GM11168 (cell line): ENCODE results near the gene ALCAM.
"Not testable (repeated sequence)": the region's sequence is repeated elsewhere in the genome, so short reads cannot be mapped to it uniquely, and the experiment has no call there.

Experiments
- in situ Hi-C: fragments of 300-500 bp; cut with MboI; formaldehyde crosslinking; loops from one replicate; pipeline ENCODE4 v1.12.0; 2022; ENCODE audit warnings: low sequenced_read_pairs; ENCODE audit not compliant: unreplicated experiment

Gene ALCAM

DNA sequence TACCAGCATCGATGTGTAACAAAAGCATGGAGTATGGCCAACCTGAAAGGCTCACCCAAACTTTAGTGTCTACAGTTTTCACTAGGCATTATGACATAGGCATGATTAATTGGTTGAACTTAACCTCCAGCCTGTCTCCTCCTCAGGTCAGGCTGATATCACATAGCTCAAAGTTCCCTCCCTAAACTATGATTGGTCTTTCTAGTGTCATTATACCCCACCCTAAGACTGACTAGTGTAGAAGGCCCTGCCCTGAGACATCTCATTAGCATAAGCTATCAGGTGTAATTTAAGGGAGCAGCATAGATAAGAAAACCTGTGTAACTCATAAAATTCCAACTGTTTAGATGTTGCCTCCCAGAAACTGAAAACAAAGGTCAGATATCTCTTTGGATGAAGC is 195.2 kb downstream of the ALCAM start:
- in situ Hi-C loops, result no loop called here

DNA sequence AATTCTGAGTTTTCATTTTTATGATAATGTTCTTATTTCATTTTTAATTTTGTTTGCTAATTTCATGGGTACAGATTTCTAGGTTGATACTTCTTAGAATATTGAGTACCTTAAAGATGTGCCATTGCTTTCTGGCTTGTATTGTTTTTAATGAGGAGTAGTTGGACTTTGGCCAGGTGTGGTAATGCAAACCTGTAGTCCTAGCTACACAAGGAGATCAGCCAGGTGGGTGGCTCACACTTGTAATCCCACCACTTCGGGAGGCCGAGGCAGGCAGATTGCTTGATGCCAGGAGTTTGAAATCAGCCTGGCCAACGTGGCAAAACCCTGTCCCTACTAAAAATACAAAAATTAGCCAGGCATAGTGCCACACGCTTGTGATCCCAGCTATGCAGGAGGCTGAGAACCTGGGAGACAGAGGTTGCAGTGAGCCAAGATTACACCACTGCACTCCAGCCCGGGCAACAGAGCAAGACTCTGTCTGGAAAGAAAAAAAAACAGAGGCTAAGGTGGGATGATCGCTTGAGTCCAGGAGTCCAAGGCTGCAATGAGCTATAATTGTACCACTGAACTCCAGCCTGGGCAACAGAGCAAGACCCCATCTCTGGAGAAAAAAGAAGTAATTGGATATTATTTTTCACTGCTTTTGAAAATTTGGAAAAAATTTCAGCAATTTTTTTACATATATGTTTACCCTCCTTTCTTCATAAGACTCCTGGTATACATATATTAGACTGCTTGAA is 198.0 kb downstream of the ALCAM start:
- in situ Hi-C loops, result no loop called here

- in situ Hi-C loops, result no loop called here
These were observed 204.3 kb downstream of the ALCAM start for GRCh38 chr3:105571005-105571404.

GRCh38 chr3:105572501-105572900 is 205.8 kb downstream of the ALCAM start:
- in situ Hi-C loops, result no loop called here

GRCh38 chr3:105579439-105579838 is 212.7 kb downstream of the ALCAM start:
- in situ Hi-C loops, result no loop called here

DNA sequence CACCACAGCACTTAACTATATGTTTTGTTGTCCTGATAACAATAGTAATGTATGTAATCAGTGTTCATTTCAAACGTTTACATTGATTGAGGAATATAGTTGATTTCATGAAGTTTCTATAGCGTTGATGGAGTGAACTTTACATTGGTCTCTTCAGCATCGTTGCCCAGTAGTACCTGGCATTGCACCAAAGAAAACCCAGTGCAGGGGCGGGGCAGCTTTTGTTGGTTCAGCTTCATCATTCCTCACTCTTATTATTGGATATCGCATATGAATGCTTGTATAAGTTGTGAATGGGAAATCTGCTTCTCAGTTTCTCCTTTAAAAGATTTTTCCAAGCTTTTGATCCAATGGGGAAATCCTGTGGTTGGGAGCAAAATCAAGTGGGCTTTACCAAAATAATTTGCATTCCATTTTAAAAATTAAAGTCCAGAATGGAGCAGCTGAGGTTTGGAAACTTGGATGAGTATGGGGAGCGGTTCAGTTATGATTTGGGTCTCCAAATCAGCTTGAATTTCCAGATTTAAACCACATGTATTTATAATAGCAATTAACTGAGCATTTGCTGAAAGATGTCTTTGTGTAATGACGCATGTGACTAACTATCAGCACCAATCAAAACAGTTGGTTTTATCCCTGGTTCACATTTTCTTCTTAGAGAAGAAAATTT is 213.7 kb downstream of the ALCAM start:
- in situ Hi-C loops, result no loop called here

GRCh38 chr3:105582015-105582414 is 215.3 kb downstream of the ALCAM start:
- in situ Hi-C loops, result no loop called here

GRCh38 chr3:105584003-105584790 is 217.5 kb downstream of the ALCAM start:
- in situ Hi-C loops, result no loop called here

DNA sequence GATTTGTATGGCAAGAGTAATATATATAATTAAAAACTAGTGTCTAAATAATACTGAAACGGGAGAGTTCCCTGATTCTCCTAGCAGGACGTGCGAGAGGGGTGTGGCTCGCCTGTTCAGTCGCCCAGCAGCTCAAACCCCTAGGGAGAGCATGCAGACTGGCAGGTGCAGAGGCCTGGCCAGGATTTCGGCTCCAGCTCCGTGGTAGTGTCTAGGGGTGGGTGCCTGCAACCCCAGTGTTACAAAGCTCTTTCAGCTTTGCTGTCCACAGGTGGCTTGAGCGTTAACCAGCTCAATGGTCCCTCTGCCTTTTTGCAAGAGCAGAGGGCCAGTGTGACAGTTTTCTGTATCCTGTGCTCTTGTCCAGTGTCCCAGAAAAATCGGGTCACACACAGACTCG is 226.6 kb downstream of the ALCAM start:
- in situ Hi-C loops, result no loop called here

DNA sequence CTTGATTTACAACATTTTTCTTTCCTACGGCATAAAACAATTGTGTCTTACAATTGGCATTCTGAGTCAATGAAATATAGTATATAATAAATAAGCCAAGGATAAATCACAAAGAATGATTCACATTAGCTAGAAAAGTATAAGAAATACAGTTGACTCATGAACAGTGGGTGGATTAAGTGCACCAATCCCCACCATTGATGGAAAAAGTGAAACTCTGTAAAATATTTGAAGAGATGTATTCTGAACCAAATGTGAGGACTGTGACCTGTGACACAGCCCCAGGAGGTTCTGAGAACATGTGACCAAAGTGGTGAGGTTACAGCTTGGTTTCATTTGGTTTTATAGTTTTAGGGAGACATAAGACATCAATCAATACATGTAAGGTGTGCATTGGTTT is 227.5 kb downstream of the ALCAM start:
- in situ Hi-C loops, result no loop called here

DNA sequence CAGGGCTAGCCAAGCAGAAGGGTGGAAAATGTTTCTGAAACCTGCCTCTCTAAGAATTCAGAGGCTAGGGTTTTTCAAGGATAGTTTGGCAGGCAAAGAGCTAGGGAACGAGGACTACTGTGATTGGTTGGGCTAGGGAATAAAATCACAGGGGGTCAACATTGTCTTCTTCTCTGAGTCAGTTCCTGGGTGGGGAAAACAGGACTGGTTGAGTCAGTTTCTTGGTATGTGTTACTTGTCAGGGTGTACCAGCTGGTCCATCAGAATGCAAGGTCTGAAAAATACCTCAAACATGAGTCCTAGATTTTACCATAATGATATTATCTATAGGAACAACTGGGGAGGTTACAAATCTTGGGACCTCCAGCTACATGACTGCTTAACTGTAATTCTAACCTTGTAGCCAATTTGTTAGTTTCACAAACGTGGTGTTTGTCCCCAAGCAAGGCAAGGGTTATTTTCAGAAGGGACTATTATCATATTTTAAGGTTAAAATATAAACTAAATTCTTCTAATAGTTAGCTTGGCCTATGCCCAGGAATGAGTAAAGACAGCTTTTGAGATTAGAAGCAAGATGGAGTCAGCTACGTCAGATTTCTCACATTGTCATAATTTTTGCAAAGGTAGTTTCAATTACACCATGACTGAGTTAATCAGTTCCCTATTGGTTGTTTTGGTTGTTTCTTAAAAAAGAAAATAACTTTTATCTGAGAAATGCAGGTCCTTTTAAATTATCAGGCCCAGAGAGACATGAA is 231.5 kb downstream of the ALCAM start:
- in situ Hi-C loops, result no loop called here

GRCh38 chr3:105599350-105599749 is 232.6 kb downstream of the ALCAM start:
- in situ Hi-C loops, result no loop called here

- in situ Hi-C loops, result not testable (repeated sequence)
These were observed 235.0 kb downstream of the ALCAM start for GRCh38 chr3:105601756-105602155.

DNA sequence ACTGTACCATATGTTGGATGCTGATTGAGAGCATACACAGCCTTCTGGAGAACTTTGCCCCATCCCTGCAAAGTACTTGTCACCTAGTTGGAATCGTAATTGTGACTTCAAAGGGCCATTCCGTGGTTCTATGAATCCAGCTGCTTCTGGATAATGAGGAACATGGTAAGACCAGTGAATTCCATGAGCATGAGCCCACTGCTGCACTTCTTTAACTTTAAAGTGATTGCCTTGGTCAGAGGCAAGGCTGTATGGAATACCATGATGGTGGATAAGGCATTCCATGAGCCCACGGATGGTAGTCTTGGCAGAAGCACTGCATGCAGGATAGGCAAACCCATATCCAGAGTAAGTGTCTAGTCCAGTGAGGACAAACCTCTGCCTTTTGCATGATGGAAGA is 235.6 kb downstream of the ALCAM start:
- in situ Hi-C loops, result not testable (repeated sequence)

- in situ Hi-C loops, result not testable (repeated sequence)
These were observed 236.8 kb downstream of the ALCAM start for GRCh38 chr3:105603516-105603915.

DNA sequence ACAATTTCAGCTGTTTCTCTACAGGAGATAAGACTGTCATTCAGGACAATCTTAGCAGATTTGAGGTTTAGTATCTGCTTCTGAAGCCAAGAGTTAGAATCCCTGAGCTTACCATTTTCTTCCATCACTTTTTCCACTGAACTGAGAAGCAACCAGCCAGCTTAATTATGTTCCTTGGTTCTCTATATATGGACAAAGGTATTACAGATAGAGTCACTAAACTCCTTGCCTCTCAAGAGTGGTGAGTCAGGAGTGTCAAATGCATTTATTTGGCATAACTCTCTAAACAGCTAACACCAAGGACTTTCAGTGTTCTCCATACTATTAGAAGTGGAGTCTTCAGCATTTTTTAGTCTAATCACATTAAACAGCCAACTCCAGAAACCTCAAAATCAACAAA is 239.3 kb downstream of the ALCAM start:
- in situ Hi-C loops, result no loop called here

- in situ Hi-C loops, result no loop called here
These were observed 241.9 kb downstream of the ALCAM start for GRCh38 chr3:105608623-105609022.

- in situ Hi-C loops, result no loop called here
These were observed 243.8 kb downstream of the ALCAM start for GRCh38 chr3:105610473-105610872.

DNA sequence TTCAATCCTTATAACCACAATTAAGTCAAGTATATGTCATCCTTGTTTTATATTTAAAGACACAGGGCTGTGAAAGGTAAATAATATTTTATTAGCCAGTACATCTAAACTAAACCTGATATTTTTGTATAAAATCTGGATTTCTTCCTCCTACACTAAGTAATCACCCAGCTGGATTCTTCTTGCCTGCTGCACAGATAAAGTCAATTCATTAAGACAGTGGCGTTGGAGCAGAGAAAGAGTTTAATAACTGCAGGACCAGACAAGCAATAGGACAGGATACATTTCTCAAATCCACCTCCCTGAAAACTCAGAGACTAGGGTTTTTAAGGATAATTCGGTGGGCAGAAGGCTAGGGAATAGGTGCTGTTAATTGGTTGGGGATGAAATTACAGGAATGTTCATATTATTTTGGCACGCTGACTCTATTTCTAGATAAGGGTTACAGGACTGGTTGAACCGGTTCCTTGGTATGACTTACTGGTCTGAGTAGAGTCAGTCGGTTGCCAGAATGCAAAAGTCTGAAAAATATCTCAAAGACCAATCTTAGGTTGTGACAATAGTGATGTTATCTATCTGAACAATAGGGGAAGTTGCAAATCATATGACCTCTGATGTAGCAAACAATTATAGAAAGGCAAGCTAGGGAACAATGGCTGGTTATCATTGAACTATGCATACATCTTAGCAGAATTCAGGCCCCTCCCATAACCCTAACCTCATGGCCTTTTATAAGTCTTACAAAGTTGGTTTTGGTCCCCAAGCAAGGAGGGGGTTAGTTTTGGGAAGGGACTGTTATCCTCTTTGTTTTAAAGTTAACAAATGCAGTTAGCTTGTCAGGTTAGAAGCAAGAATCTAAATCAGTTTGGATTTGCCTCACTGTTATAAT is 244.8 kb downstream of the ALCAM start:
- in situ Hi-C loops, result no loop called here

DNA sequence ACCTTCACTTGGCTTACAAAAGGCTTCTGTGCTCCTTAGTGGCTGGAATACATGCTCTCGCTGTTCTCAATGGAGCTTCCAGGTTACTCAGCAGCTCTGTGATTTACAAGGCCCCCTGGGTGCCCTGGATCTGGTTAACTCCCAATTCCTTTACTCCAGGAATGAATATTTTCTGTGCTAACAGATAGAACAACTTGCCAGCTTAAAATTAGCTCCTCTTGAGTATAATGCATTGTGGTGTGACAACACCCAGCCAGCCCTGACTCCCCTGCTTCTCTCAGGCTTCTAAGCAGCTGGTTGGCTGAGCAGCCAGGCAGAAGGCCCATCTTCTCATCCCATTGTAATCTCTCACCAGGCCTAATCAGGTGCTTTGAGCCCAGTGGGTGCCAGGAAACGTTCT is 246.4 kb downstream of the ALCAM start:
- in situ Hi-C loops, result no loop called here
